Fibroblast of the conjunctiva (primary cell): ENCODE measurements around the gene MLLT6.

ENCODE experiments used
- DNase-seq: peaks from one replicate; pipeline ENCODE4 v3.0.0-alpha.2; 2010; ENCODE audit warnings: low read depth

MLLT6 gene

GRCh38 chr17:38674749-38675615, 30.1 kb upstream of the MLLT6 start, which contains the start of gene EPOP:
TSS of gene EPOP (minus strand) at chr17:38674957. CDS start at chr17:38674495, 462 bp downstream.
- peak; percentile 43 for DNase-seq

GRCh38 chr17:38676706-38677504, 28.2 kb upstream of the MLLT6 start:
- peak; percentile 74 for DNase-seq

DNA sequence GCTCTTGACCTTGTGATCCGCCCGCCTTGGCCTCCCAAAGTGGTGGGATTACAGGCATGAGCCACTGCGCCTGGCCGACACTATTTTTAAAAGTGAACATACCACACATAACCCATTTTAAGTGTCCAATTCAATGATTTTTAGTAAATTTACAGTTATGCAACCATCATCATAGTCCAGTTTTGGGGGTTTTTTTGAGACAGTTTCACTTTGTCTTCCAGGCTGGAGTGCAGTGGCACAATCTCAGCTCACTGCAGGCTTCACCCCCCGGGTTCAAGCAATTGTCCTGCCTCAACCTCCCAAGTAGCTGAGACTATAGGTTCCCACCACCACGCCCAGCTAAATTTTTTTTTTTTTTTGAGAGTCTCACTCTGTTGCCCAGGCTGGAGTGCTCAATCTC, 27.3 kb upstream of the MLLT6 start:
- no peak for DNase-seq

DNA sequence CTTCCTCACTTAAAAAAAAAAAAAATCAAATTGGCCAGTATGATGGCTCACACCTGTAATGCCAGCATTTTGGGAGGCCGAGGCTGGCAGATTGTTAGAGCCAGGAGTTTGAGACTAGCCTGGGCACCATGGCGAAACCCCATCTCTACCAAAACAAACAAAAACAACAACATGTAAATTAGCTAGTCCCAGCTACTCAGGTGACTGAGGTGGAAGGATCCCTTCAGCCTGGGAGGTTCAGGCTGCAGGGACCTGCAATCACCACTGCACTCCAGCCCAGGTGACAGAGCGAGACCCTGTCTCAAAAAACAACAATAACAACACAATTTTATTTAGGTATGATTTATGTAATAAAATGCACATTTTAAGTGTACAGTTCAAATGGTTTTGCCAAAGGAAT, 24.0 kb upstream of the MLLT6 start:
- no peak for DNase-seq

DNA sequence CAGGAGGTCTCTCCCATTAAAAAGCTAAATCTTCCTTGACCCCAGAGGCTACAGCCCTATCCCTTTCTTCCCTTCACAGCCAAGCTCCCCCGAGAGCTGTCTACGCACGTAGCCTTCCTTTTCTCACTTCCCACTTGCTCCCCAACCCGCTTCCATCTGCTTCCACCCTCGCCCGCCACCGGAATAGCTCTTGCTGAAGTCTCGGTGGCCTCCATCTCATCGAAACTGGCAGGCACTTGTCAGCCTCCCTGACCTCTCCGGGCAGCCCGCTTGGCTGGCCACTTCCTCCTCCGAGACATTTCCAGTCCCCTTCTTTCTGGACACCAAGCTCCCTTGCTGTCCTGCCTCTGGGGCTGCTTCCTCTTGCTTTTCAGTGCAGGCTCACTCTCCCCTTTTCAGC, 19.6 kb upstream of the MLLT6 start:
- no peak for DNase-seq

GRCh38 chr17:38687286-38687685, 17.8 kb upstream of the MLLT6 start:
- no peak for DNase-seq

GRCh38 chr17:38690386-38690785, 14.7 kb upstream of the MLLT6 start:
- DNase-seq = no peak

GRCh38 chr17:38691154-38691553, 13.9 kb upstream of the MLLT6 start:
- no peak for DNase-seq

- peak; percentile 72 for DNase-seq
These were observed 11.3 kb upstream of the MLLT6 start for GRCh38 chr17:38693700-38694329.

DNA sequence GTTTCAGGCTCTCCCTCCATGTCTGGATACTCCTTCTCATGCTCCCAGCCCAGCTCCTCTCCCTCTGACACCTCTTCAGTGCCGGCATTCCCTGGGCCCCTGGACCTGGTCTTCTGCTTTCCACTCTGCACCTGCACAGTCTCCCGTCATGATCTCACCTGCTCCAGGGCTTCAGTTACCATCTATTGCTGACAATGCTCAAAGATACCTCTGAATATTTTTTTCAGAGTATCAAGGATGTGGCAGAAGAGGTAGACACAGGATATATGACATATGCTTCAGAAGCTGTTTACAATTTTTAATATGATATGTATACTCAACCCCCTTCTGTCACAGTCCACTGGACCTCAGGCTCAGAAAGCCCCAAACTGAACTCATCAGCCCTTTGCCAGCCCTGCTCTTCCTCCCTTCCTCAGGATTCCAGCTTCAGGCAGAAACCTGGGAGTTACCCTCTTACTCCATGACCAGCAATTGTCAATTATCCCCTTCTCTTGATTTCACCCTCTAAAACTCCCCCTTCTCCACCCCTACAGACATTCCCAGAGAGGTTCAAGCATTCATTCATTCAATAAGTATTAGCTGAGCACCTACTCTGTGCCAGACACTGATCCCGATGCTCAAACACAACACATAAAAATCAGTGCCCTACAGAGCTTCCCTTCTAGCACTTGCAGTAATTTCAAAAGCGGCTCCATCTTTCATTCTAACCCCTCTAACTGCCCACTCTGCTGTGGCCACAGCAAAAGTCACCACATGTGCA, 7.8 kb upstream of the MLLT6 start:
- DNase-seq = no peak

GRCh38 chr17:38698760-38699159, 6.3 kb upstream of the MLLT6 start:
- no peak for DNase-seq

DNA sequence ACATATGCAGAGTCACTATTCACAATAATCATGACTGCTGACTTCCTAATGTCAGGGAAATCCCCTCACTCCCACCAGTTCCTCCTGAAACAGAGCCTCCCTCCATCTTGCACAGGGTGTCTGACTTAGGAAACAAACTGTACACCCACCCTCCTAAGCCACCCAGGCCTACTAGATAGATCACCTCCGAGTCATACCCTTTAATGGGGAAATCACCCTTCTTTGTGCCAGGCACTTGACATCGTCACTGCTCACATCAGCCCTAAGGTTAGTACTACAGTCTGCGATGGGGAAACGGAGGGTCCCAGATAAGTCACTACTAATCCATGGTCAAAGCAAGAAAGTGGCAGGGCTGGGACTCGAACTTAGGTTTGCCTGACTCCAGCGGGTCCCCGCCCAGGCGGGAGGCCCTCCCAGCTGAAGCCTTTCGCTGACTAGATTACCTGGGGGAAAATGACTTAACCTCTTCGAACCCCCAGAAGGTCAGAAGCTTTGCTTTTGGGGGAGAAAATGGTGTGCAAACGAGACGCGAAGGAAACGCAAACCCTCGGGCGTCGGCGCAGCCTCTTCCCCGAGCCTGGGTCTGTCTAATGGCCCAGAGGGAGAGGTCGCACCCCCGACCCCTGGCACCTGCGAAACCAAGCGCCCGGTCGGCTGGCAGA, 3.4 kb upstream of the MLLT6 start:
- DNase-seq = no peak

GRCh38 chr17:38702166-38702915, 2.7 kb upstream of the MLLT6 start:
- DNase-seq = peak; percentile 50

DNA sequence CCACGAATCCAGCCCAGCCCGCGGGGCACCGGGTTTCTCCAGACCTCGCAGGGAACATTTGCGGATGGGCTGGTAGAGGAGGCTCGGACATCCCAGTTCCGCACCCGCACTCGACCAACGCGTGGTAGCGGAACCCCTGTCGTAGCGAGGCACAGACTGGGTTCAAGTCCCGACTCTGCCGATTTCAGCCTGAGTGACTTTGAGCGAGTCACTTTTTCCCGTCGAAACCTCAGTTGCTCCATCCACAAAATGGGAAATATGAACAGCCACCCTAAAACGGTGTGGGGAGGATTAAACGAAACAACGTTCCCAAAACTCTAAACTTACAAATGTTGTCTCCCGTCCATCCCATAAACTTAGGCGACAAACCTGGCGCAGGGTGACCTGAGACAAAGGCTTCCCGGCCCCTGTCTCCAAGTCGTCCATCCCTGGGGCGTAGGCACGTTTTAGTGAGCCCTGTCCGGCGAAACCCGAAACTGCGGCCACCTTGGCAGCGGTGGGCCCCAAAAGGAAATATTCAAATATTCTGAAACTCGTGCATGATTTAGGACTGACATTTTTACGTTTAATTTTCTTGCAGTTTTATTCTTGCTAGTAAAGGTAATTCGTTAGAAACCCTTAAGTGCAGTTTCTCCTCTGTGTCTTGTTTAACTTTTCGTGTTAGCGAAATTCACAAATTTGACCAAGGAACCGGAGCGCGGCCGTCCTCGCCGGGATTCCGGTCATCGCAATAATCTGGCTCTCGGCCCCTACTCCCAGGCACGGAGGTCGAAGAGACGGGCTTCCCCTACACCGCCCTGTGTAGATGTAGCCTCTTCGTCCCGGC, 1.9 kb upstream of the MLLT6 start:
- DNase-seq = no peak

DNA sequence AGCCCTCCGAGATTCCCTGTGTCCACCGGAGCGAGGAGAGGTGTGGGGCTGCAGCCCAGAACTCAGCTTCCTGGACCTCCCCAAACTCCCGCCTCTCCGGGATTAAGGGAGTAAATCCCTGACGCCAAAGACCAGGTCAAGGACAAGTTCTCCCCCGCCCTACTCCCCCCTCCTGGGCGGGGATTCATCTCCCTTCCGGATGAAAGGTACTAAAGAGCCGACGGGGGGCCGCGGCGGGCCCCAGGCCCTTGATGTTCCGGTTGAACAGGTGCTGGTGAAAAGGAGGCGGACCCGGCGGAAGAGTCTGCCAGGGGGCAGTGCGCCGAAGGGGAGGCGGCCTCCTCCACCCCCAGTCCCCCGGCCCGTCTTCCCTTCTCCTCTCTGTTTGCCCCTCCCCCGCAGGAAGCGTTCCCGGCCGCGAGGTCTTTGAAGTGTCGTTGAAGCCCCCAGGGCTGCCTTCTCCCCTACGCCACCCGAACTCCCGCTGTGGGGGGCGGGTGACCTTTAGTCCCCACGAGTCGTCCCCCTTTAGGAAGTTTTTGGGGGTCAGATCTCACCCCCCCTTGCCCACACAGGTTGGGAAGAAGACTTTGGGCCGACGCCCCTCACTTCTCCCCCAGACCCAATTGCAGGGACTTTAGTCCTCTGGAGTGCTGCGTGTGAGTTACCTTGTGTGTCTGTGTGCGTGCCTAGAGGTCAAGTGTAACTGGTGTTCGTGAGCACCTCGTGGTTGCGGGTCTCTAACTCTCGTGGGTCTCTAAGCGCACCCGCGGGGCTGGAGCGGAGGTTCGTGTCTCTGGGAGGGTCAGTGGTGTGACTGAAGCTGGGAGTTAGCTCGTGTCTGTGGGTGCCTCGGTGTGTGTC, 1.1 kb upstream of the MLLT6 start:
- DNase-seq = no peak

- no peak for DNase-seq
These were observed 390 bp downstream of the MLLT6 start for GRCh38 chr17:38705523-38705802.

DNA sequence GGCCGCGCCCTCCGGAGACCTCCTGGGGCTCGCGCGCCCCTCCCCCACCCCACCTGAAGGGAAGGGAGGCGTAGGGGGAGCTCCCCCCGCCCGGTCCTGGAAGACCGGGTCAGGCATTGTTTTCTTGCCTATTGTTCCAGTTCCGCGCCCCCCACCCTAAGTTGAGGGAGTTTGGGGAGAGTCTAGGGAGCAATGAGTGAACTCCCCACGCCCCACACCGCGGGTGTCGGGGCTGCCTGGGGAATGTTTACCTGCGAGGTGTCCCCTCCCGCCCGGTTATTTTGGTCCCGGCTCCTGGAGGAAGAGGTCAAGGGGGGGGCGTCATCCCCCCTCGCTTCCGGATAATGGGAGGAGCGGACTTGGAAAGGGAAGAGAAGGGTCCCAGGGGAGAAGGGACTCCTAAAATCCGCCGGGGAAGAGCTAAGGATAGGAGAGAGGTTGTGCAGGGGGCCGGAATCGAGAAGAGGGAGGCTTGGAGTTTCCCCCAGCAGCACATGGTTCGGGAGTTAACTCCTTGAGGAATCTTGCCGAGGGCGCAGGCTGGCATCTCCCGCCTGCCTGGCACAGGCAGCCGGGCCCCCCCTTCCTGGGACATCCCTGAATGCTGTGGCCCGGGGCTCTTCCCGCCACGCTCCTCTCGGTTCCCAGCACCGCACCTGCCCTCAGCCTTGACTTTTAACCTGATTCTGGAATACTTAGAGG, 881 bp downstream of the MLLT6 start:
- DNase-seq = no peak

DNA sequence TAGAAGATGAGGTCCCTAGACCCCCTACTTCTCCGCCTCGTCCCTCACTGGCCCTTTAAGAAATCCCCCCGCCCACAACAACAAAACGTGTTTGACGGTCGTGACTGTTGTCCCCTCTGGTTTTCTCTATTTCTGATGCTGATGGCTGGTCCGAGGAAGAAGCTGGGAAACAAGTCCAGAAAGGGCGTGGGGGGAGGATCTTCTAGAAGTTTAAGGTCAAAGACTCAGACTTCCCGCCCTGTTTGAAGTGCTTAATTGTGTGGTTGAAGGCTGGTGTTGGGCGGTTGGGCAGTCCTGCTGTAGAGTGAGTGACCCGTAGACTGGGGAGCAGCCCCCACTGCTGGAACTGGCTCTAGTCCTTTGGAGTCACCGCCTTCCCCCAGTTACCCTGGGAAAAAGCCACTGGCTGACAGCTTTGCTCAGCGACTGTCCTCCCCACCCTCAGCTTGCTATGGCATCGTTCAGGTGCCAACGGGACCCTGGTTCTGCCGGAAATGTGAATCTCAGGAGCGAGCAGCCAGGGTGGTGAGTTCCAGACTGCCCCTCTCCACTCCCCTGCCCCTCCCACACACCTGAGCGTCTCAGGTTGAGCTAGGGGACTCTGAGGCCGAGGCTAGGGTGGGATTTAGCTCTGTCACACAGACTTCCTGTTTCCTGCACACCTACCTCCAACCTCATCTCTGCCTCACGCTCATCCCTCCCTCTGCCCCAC, 1.6 kb downstream of the MLLT6 start:
- DNase-seq = no peak
